CD8-positive, alpha-beta memory T cell (primary cell): ENCODE results near the gene ST7. TPM values are rescaled to one million over a fixed set of nuclear protein-coding genes. Genes with fewer than 3 reads are reported as not detected.
A peak's percentile ranks its signal among the peaks of the same experiment; 100 is the strongest.

Source experiments
- CTCF ChIA-PET: fragments of 350-600 bp; sonication (Branson Sonifier 250); formaldehyde crosslinking; loops from one replicate; lab custom pipeline; 2021; ENCODE audit warnings: antibody characterized with exemption; lab: Charles Lee
- POLR2A ChIA-PET: fragments of 350-600 bp; sonication (Branson Sonifier 250); formaldehyde crosslinking; loops from one replicate; lab custom pipeline; 2021; ENCODE audit warnings: antibody characterized with exemption; lab: Charles Lee
- DNase-seq, 5 donors: peaks; one replicate each; pipeline versions ENCODE4 v3.0.0 to v3.0.0-alpha.2; 2020 to 2022; ENCODE audit warnings: mixed read lengths in 1 of 5
- H3K27ac ChIP-seq: one replicate; pipeline ENCODE4 v1.7.0; 2013; ENCODE audit warnings: low read depth, mild to moderate bottlenecking, low read length, moderate library complexity
- H3K27me3 ChIP-seq: 2 replicates; pipeline ENCODE4 v1.7.0; 2013; ENCODE audit warnings: low read length, mild to moderate bottlenecking; ENCODE audit not compliant: insufficient read depth, poor library complexity, severe bottlenecking
- H3K36me3 ChIP-seq: 2 replicates; pipeline ENCODE4 v1.7.0; 2013; ENCODE audit warnings: mild to moderate bottlenecking, low read length, moderate library complexity; ENCODE audit not compliant: insufficient read depth
- H3K4me1 ChIP-seq: 2 replicates; pipeline ENCODE4 v1.7.0; 2013; ENCODE audit warnings: mild to moderate bottlenecking, low read length, moderate library complexity; ENCODE audit not compliant: insufficient read depth
- H3K4me3 ChIP-seq: 2 replicates; pipeline ENCODE4 v1.7.0; 2013; ENCODE audit warnings: mild to moderate bottlenecking, low read length
- H3K9me3 ChIP-seq: 2 replicates; pipeline ENCODE4 v1.7.0; 2013; ENCODE audit warnings: mild to moderate bottlenecking, low read length
- H3K27ac Mint-ChIP-seq, 8 donors: one replicate each; pipeline ENCODE4 v1.8.0; 2020 to 2021; ENCODE audit warnings: mixed read lengths in 8 of 8, mild to moderate bottlenecking in 6 of 8, inconsistent platforms in 3 of 8, moderate library complexity in 3 of 8
- H3K27me3 Mint-ChIP-seq, 2 donors: one replicate each; pipeline ENCODE4 v1.8.0; 2020 to 2021; ENCODE audit warnings: mixed read lengths in 2 of 2, mild to moderate bottlenecking in 1 of 2, moderate library complexity in 1 of 2
- H3K36me3 Mint-ChIP-seq, 3 donors: one replicate each; pipeline ENCODE4 v1.8.0; 2020 to 2021; ENCODE audit warnings: mixed read lengths in 3 of 3, inconsistent platforms in 1 of 3, mild to moderate bottlenecking in 1 of 3
- H3K4me1 Mint-ChIP-seq, 3 donors: one replicate each; pipeline ENCODE4 v1.8.0; 2020 to 2021; ENCODE audit warnings: mixed read lengths in 3 of 3, inconsistent platforms in 1 of 3, mild to moderate bottlenecking in 1 of 3
- H3K4me3 Mint-ChIP-seq, 7 donors: one replicate each; pipeline ENCODE4 v1.8.0; 2020 to 2021; ENCODE audit warnings: mixed read lengths in 7 of 7, mild to moderate bottlenecking in 6 of 7, moderate library complexity in 4 of 7, inconsistent platforms in 2 of 7
- H3K9me3 Mint-ChIP-seq, 5 donors: one replicate each; pipeline ENCODE4 v1.8.0; 2020 to 2022; ENCODE audit warnings: mixed read lengths in 5 of 5, mild to moderate bottlenecking in 3 of 5, moderate library complexity in 2 of 5, inconsistent platforms in 1 of 5
- polyA plus RNA-seq: library from polyadenylated mRNA; unstranded; fragments of 300-500 nt; fragmentation: Illumina TruSeq; gene quantifications from one replicate; pipeline ENCODE4 v1.2.3, GENCODE V29; 2021
- total RNA-seq, 2 experiments: library from RNA; stranded (reverse); gene quantifications; one replicate each; pipeline ENCODE4 v1.2.3, GENCODE V29; 2021

ST7 gene
- total and polyA plus RNA-seq, 3 experiments from 2014 or later: 7.9 to 14.2 (median 12.7) TPM

- CTCF ChIA-PET: no interaction called here
- peak overlapping the region in 1 of 7 donors; percentile 38 for H3K4me3 Mint-ChIP-seq
- no peaks in the 10 kb centered on the region for H3K36me3 ChIP-seq
- H3K36me3 Mint-ChIP-seq: peaks cover 0 to 2% (median 0%) of the 10 kb centered on the region in 3 donors
- POLR2A ChIA-PET: no interaction called here
- peaks cover 0 to 2% of the 10 kb centered on the region in 2 donors for H3K27me3 Mint-ChIP-seq
- peaks cover 4% of the 10 kb centered on the region for H3K4me1 ChIP-seq
- DNase-seq: no peak
- no peak overlapping the region for H3K4me3 ChIP-seq
- H3K9me3 Mint-ChIP-seq: no peaks in the 10 kb centered on the region
- H3K27ac ChIP-seq: no peak overlapping the region
- H3K27ac Mint-ChIP-seq: peak overlapping the region in 1 of 8 donors; percentile 64
- H3K27me3 ChIP-seq: no peaks in the 10 kb centered on the region
- peaks cover 9 to 24% (median 9%) of the 10 kb centered on the region in 3 donors for H3K4me1 Mint-ChIP-seq
- no peaks in the 10 kb centered on the region for H3K9me3 ChIP-seq
Measured at GRCh38 chr7:117068511-117069145, 115.3 kb downstream of the ST7 start.

GRCh38 chr7:117069379-117069778 is 116.1 kb downstream of the ST7 start:
- CTCF ChIA-PET: no interaction called here

GRCh38 chr7:117071551-117071950 is 118.2 kb downstream of the ST7 start:
- CTCF ChIA-PET: no interaction called here

More at GRCh38 chr7:117069379-117069778, 116.1 kb downstream of the ST7 start:
- Histone ChIP-seq H3K27me3 (no peaks in the 10 kb centered on the region), H3K4me3 (no peak overlapping the region), H3K9me3 (no peaks in the 10 kb centered on the region), H3K36me3 (no peaks in the 10 kb centered on the region), H3K27ac (no peak overlapping the region), H3K4me1 (peaks cover 4% of the 10 kb centered on the region)
- peaks cover 0 to 4% (median 0%) of the 10 kb centered on the region in 3 donors for H3K36me3 Mint-ChIP-seq
- no peak overlapping the region for H3K27ac Mint-ChIP-seq
- POLR2A ChIA-PET: no interaction called here
- no peaks in the 10 kb centered on the region for H3K9me3 Mint-ChIP-seq
- no peak for DNase-seq
- peaks cover 0 to 2% of the 10 kb centered on the region in 2 donors for H3K27me3 Mint-ChIP-seq
- H3K4me3 Mint-ChIP-seq: no peak overlapping the region
- peaks cover 9 to 24% (median 9%) of the 10 kb centered on the region in 3 donors for H3K4me1 Mint-ChIP-seq

GRCh38 chr7:117072620-117073118 is 119.4 kb downstream of the ST7 start:
- ChIA-PET CTCF (no interaction called here), POLR2A (no interaction called here)
- Histone ChIP-seq H3K4me3 (no peak overlapping the region), H3K4me1 (peaks cover 4% of the 10 kb centered on the region), H3K9me3 (no peaks in the 10 kb centered on the region), H3K36me3 (no peaks in the 10 kb centered on the region), H3K27me3 (no peaks in the 10 kb centered on the region), H3K27ac (no peak overlapping the region)
- Mint-ChIP-seq H3K9me3 (no peaks in the 10 kb centered on the region), H3K27me3 (no peaks in the 10 kb centered on the region), H3K36me3 (peaks cover 0 to 4% (median 0%) of the 10 kb centered on the region in 3 donors), H3K4me3 (no peak overlapping the region), H3K27ac (peak overlapping the region in 2 of 8 donors; percentile 35 to 47), H3K4me1 (peaks cover 10 to 23% (median 11%) of the 10 kb centered on the region in 3 donors)
- no peak for DNase-seq

More at GRCh38 chr7:117071551-117071950, 118.2 kb downstream of the ST7 start:
- H3K36me3 Mint-ChIP-seq: peaks cover 0 to 4% (median 0%) of the 10 kb centered on the region in 3 donors
- Histone ChIP-seq H3K36me3 (no peaks in the 10 kb centered on the region), H3K9me3 (no peaks in the 10 kb centered on the region), H3K4me3 (no peak overlapping the region), H3K4me1 (peaks cover 4% of the 10 kb centered on the region), H3K27ac (no peak overlapping the region), H3K27me3 (no peaks in the 10 kb centered on the region)
- H3K4me1 Mint-ChIP-seq: peaks cover 11 to 30% (median 13%) of the 10 kb centered on the region in 3 donors
- H3K27me3 Mint-ChIP-seq: no peaks in the 10 kb centered on the region
- H3K9me3 Mint-ChIP-seq: no peaks in the 10 kb centered on the region
- H3K4me3 Mint-ChIP-seq: no peak overlapping the region
- no peak for DNase-seq
- no peak overlapping the region for H3K27ac Mint-ChIP-seq
- POLR2A ChIA-PET: no interaction called here

- no peak overlapping the region for H3K27ac ChIP-seq
- ChIA-PET CTCF (no interaction called here), POLR2A (no interaction called here)
- no peak overlapping the region for H3K27ac Mint-ChIP-seq
- H3K4me3 ChIP-seq: no peak overlapping the region
- no peaks in the 10 kb centered on the region for H3K36me3 ChIP-seq
- no peak for DNase-seq
- no peaks in the 10 kb centered on the region for H3K9me3 Mint-ChIP-seq
- H3K4me3 Mint-ChIP-seq: no peak overlapping the region
- no peaks in the 10 kb centered on the region for H3K9me3 ChIP-seq
- peaks cover 4 to 7% (median 4%) of the 10 kb centered on the region in 3 donors for H3K4me1 Mint-ChIP-seq
- no peaks in the 10 kb centered on the region for H3K4me1 ChIP-seq
- H3K27me3 ChIP-seq: no peaks in the 10 kb centered on the region
- no peaks in the 10 kb centered on the region for H3K27me3 Mint-ChIP-seq
- peaks cover 0 to 4% (median 0%) of the 10 kb centered on the region in 3 donors for H3K36me3 Mint-ChIP-seq
Measured at GRCh38 chr7:117074378-117074777, 121.1 kb downstream of the ST7 start.

- peaks cover 4 to 6% (median 4%) of the 10 kb centered on the region in 3 donors for H3K4me1 Mint-ChIP-seq
- H3K9me3 Mint-ChIP-seq: no peaks in the 10 kb centered on the region
- Histone ChIP-seq H3K9me3 (no peaks in the 10 kb centered on the region), H3K27me3 (no peaks in the 10 kb centered on the region), H3K4me3 (no peak overlapping the region), H3K4me1 (no peaks in the 10 kb centered on the region), H3K27ac (no peak overlapping the region), H3K36me3 (no peaks in the 10 kb centered on the region)
- no peak for DNase-seq
- H3K36me3 Mint-ChIP-seq: peaks cover 0 to 4% (median 0%) of the 10 kb centered on the region in 3 donors
- no peaks in the 10 kb centered on the region for H3K27me3 Mint-ChIP-seq
- ChIA-PET POLR2A (no interaction called here), CTCF (no interaction called here)
- no peak overlapping the region for H3K27ac Mint-ChIP-seq
- no peak overlapping the region for H3K4me3 Mint-ChIP-seq
Measured at GRCh38 chr7:117075934-117076333, 122.6 kb downstream of the ST7 start.

GRCh38 chr7:117076426-117076943 is 123.2 kb downstream of the ST7 start:
- peaks cover 0 to 4% (median 0%) of the 10 kb centered on the region in 3 donors for H3K36me3 Mint-ChIP-seq
- no peak overlapping the region for H3K27ac ChIP-seq

GRCh38 chr7:117077658-117078057 is 124.4 kb downstream of the ST7 start:
- Mint-ChIP-seq H3K4me3 (no peak overlapping the region), H3K4me1 (peaks cover 2 to 6% (median 4%) of the 10 kb centered on the region in 3 donors), H3K27ac (no peak overlapping the region), H3K9me3 (no peaks in the 10 kb centered on the region), H3K36me3 (peaks cover 0 to 2% (median 0%) of the 10 kb centered on the region in 3 donors), H3K27me3 (peaks cover 0 to 2% of the 10 kb centered on the region in 2 donors)
- Histone ChIP-seq H3K4me3 (no peak overlapping the region), H3K9me3 (no peaks in the 10 kb centered on the region), H3K36me3 (no peaks in the 10 kb centered on the region), H3K4me1 (no peaks in the 10 kb centered on the region), H3K27me3 (no peaks in the 10 kb centered on the region), H3K27ac (no peak overlapping the region)
- POLR2A ChIA-PET: no interaction called here
- CTCF ChIA-PET: no interaction called here
- no peak for DNase-seq

More at GRCh38 chr7:117076426-117076943, 123.2 kb downstream of the ST7 start:
- Histone ChIP-seq H3K36me3 (no peaks in the 10 kb centered on the region), H3K4me1 (no peaks in the 10 kb centered on the region), H3K4me3 (no peak overlapping the region), H3K27me3 (no peaks in the 10 kb centered on the region), H3K9me3 (no peaks in the 10 kb centered on the region)
- DNase-seq: no peak
- no peak overlapping the region for H3K4me3 Mint-ChIP-seq
- H3K4me1 Mint-ChIP-seq: peaks cover 4 to 6% (median 4%) of the 10 kb centered on the region in 3 donors
- H3K27me3 Mint-ChIP-seq: no peaks in the 10 kb centered on the region
- H3K27ac Mint-ChIP-seq: no peak overlapping the region
- ChIA-PET CTCF (interaction anchor here (1.0 kb wide), 1 partner anchor 88 kb away, joined by 3 read pairs; no protein-coding TSS in a partner anchor), POLR2A (no interaction called here)
- H3K9me3 Mint-ChIP-seq: no peaks in the 10 kb centered on the region
